NOMO-1 treated with DMSO at 0.1 percent for 48 hours (cell line): ENCODE measurements around the gene AKR1D1.
"Not testable (repeated sequence)": the region's sequence is repeated elsewhere in the genome, so short reads cannot be mapped to it uniquely, and the experiment has no call there.

Source experiments
- DNase-seq: peaks from one replicate; lab custom pipeline; 2025; ENCODE audit not compliant: unreplicated experiment; lab: John Stamatoyannopoulos, UW

Gene AKR1D1

GRCh38 chr7:138076196-138076595, at the start of gene AKR1D1:
Gene AKR1D1, plus strand, starts transcription at chr7:138076459. Its CDS starts 60 bp downstream, at chr7:138076519.
- no peak for DNase-seq

- DNase-seq: no peak
These were observed 49.2 kb upstream of the AKR1D1 start for GRCh38 chr7:138027100-138027499.

GRCh38 chr7:138029126-138029525, 47.1 kb upstream of the AKR1D1 start:
- no peak for DNase-seq

- no peak for DNase-seq
These were observed 46.3 kb upstream of the AKR1D1 start for GRCh38 chr7:138029941-138030340.

- no peak for DNase-seq
These were observed 45.4 kb upstream of the AKR1D1 start for GRCh38 chr7:138030679-138031351.

GRCh38 chr7:138032186-138032585, 44.1 kb upstream of the AKR1D1 start:
- no peak for DNase-seq

GRCh38 chr7:138032770-138033169, 43.5 kb upstream of the AKR1D1 start:
- DNase-seq: no peak

- DNase-seq: no peak
These were observed 43.0 kb upstream of the AKR1D1 start for GRCh38 chr7:138033241-138033640.

- DNase-seq: no peak
These were observed 40.1 kb upstream of the AKR1D1 start for GRCh38 chr7:138036135-138036534.

- DNase-seq: not testable (repeated sequence)
These were observed 36.2 kb upstream of the AKR1D1 start for GRCh38 chr7:138040063-138040462.

GRCh38 chr7:138044897-138045296, 31.4 kb upstream of the AKR1D1 start:
- no peak for DNase-seq

GRCh38 chr7:138047907-138048306, 28.4 kb upstream of the AKR1D1 start:
- no peak for DNase-seq

GRCh38 chr7:138049505-138050116, 26.6 kb upstream of the AKR1D1 start:
- no peak for DNase-seq

GRCh38 chr7:138051712-138052247, 24.5 kb upstream of the AKR1D1 start:
- not testable (repeated sequence) for DNase-seq

GRCh38 chr7:138052696-138053095, 23.6 kb upstream of the AKR1D1 start:
- no peak for DNase-seq

- not testable (repeated sequence) for DNase-seq
These were observed 20.6 kb upstream of the AKR1D1 start for GRCh38 chr7:138055698-138056097.

- DNase-seq: no peak
These were observed 12.9 kb upstream of the AKR1D1 start for GRCh38 chr7:138063400-138063799.

- no peak for DNase-seq
These were observed 11.4 kb upstream of the AKR1D1 start for GRCh38 chr7:138064856-138065357.

GRCh38 chr7:138065827-138066226, 10.4 kb upstream of the AKR1D1 start:
- DNase-seq: no peak

GRCh38 chr7:138066954-138067394, 9.3 kb upstream of the AKR1D1 start:
- DNase-seq: no peak

- DNase-seq: no peak
These were observed 8.5 kb upstream of the AKR1D1 start for GRCh38 chr7:138067774-138068173.

GRCh38 chr7:138070908-138071307, 5.4 kb upstream of the AKR1D1 start:
- no peak for DNase-seq
